ENCODE results near the gene JAKMIP3. TPM values are rescaled to one million over a fixed set of nuclear protein-coding genes. Genes with fewer than 3 reads are reported as not detected.

JAKMIP3 gene
- total RNA-seq, 1 experiment from 2014 or later: 5.6 TPM

- no peaks in the 10 kb centered on the region for H3K9me3 ChIP-seq (ENCODE audit: insufficient read depth, low read depth)
- peaks cover 51% of the 10 kb centered on the region for H3K27me3 ChIP-seq (ENCODE audit: insufficient read depth, low read depth)
- intact Hi-C loops (cut with micrococcal nuclease; ENCODE audit: unreplicated experiment): no loop called here
- H3K4me3 ChIP-seq: no peak overlapping the region
- no peaks in the 10 kb centered on the region for H3K4me1 ChIP-seq (replicated peaks; ENCODE audit: insufficient read depth)
- DNase-seq: no peak
- no peaks in the 10 kb centered on the region for H3K36me3 ChIP-seq (ENCODE audit: low read depth)
- H4K20me1 ChIP-seq (ENCODE audit: insufficient read depth): no peaks in the 10 kb centered on the region
- H3K27ac ChIP-seq: no peak overlapping the region
- H3K4me2 ChIP-seq: no peak overlapping the region
- ChIA-PET CTCF (no interaction called here), POLR2A (ENCODE audit: unreplicated experiment) (no interaction called here)
- H2AFZ ChIP-seq: no peak overlapping the region
- H3K79me2 ChIP-seq (ENCODE audit: low read depth): no peaks in the 10 kb centered on the region
- no peaks in the 10 kb centered on the region for H3F3A ChIP-seq (ENCODE audit: insufficient read depth, low read depth)
- no peaks in the 10 kb centered on the region for H3K9me2 ChIP-seq (ENCODE audit: insufficient read depth)
- TF ChIP-seq, protein P1, sequence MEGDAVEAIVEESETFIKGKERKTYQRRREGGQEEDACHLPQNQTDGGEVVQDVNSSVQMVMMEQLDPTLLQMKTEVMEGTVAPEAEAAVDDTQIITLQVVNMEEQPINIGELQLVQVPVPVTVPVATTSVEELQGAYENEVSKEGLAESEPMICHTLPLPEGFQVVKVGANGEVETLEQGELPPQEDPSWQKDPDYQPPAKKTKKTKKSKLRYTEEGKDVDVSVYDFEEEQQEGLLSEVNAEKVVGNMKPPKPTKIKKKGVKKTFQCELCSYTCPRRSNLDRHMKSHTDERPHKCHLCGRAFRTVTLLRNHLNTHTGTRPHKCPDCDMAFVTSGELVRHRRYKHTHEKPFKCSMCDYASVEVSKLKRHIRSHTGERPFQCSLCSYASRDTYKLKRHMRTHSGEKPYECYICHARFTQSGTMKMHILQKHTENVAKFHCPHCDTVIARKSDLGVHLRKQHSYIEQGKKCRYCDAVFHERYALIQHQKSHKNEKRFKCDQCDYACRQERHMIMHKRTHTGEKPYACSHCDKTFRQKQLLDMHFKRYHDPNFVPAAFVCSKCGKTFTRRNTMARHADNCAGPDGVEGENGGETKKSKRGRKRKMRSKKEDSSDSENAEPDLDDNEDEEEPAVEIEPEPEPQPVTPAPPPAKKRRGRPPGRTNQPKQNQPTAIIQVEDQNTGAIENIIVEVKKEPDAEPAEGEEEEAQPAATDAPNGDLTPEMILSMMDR (conservative IDR thresholded peaks at IDR 0.05): no peak
- no peak for TF ChIP-seq EZH2 (IDR thresholded peaks at IDR 0.05; ENCODE audit: low read depth)
- no TSS peak for BruUV-seq (replicated peaks)
Measured at GRCh38 chr10:132044803-132045202, 20.9 kb upstream of the JAKMIP3 start.

DNA sequence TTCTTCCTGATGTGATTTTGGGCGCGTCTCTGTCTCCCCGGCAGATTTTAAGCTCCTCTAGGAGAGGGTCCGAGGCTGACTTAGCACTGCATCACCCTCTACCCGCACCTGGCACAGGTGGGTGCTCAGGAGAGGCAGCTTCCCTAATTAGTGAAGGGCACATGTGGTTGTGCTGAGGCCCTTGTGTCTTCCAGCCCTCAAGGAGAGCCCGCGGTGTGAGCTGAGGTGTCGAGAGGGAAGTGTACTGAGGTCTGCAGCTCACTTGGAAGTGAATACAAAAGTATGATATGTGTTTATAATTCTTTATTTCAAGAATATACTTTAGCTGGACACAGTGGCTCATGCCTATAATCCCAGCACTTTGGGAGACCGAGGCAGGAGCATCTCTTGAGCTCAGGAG, 20.4 kb upstream of the JAKMIP3 start:
- H4K20me1 ChIP-seq (ENCODE audit: insufficient read depth): no peaks in the 10 kb centered on the region
- no peaks in the 10 kb centered on the region for H3K9me3 ChIP-seq (ENCODE audit: insufficient read depth, low read depth)
- no peak overlapping the region for H3K4me2 ChIP-seq
- no peaks in the 10 kb centered on the region for H3K4me1 ChIP-seq (replicated peaks; ENCODE audit: insufficient read depth)
- no peaks in the 10 kb centered on the region for H3F3A ChIP-seq (ENCODE audit: insufficient read depth, low read depth)
- no peak for DNase-seq
- no peak overlapping the region for H3K27ac ChIP-seq
- no peaks in the 10 kb centered on the region for H3K79me2 ChIP-seq (ENCODE audit: low read depth)
- H3K27me3 ChIP-seq (ENCODE audit: insufficient read depth, low read depth): peaks cover 50% of the 10 kb centered on the region
- BruUV-seq (replicated peaks): no TSS peak
- no peaks in the 10 kb centered on the region for H3K36me3 ChIP-seq (ENCODE audit: low read depth)
- CTCF ChIA-PET: no interaction called here
- no peak overlapping the region for H2AFZ ChIP-seq
- no peak overlapping the region for H3K4me3 ChIP-seq
- TF ChIP-seq, protein P1 (conservative IDR thresholded peaks at IDR 0.05): no peak
- TF ChIP-seq EZH2 (IDR thresholded peaks at IDR 0.05; ENCODE audit: low read depth): no peak
- H3K9me2 ChIP-seq (ENCODE audit: insufficient read depth): no peaks in the 10 kb centered on the region
- POLR2A ChIA-PET (ENCODE audit: unreplicated experiment): interaction anchor here (0.6 kb wide), 1 partner anchor 1907 kb away, joined by 3 read pairs; no protein-coding TSS in a partner anchor
- intact Hi-C loops (cut with micrococcal nuclease; ENCODE audit: unreplicated experiment): no loop called here

DNA sequence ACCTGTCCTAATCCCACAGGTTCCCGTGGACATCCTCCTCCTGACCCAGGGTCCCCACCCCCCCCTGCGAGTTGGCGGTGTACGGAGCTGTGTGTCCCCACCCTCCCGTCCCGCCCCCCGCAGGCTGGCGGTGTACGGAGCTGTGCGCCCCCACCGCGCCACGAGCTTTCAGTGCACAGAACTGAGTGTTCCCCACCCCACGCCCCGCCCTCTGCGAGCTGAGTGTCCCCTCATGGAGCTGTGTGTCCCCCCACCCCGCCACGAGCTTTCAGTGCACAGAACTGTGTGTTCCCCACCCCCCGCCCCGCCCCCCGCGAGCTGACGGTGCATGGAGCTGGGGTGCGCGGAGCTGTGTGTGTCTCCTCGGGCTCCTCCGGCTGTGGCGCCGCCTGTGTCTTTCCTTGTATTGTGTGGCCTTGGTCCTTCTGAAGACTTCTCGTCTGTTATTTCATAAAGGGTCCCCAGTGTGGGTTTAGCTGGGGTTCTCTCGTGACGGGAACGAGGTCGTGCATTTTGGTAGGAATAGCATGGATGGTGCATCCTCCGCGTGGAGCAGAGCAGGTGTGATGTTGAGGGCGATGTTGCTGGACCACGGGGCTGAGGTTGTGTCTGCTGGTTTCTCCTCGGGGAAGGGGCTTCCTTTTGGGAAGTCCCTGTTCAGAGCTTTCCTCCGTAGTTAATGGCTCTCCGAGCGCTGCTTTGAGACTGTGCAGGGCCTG, 18.0 kb upstream of the JAKMIP3 start:
- no TSS peak for BruUV-seq (replicated peaks)
- POLR2A ChIA-PET (ENCODE audit: unreplicated experiment): no interaction called here

More for the DNA sequence above, 18.0 kb upstream of the JAKMIP3 start:
- H3K4me1 ChIP-seq (replicated peaks; ENCODE audit: insufficient read depth): no peaks in the 10 kb centered on the region
- H3F3A ChIP-seq (ENCODE audit: insufficient read depth, low read depth): no peaks in the 10 kb centered on the region
- H3K9me3 ChIP-seq (ENCODE audit: insufficient read depth, low read depth): 0 out of 2 replicates have a peak, but pooled peaks cover 6% of the 10 kb centered on the region
- H2AFZ ChIP-seq: no peak overlapping the region
- no peaks in the 10 kb centered on the region for H4K20me1 ChIP-seq (ENCODE audit: insufficient read depth)
- H3K79me2 ChIP-seq (ENCODE audit: low read depth): no peaks in the 10 kb centered on the region
- CTCF ChIA-PET: no interaction called here
- peaks cover 53% of the 10 kb centered on the region for H3K27me3 ChIP-seq (ENCODE audit: insufficient read depth, low read depth)
- TF ChIP-seq EZH2 (IDR thresholded peaks at IDR 0.05; ENCODE audit: low read depth): no peak
- TF ChIP-seq, protein P1 (conservative IDR thresholded peaks at IDR 0.05): no peak
- H3K9me2 ChIP-seq (ENCODE audit: insufficient read depth): no peaks in the 10 kb centered on the region
- H3K36me3 ChIP-seq (ENCODE audit: low read depth): no peaks in the 10 kb centered on the region
- no peak overlapping the region for H3K4me3 ChIP-seq
- DNase-seq: no peak
- intact Hi-C loops (cut with micrococcal nuclease; ENCODE audit: unreplicated experiment): no loop called here
- H3K4me2 ChIP-seq: no peak overlapping the region
- no peak overlapping the region for H3K27ac ChIP-seq
